AG08396 (cell line): ENCODE measurements around the gene PLXDC2.

Experiments
- DNase-seq: peaks from one replicate; pipeline ENCODE4 v3.0.0; 2012; ENCODE audit warnings: low spot score, mixed read lengths

Gene PLXDC2

GRCh38 chr10:20276127-20276979 is 460.1 kb downstream of the PLXDC2 start:
- DNase-seq = no peak

- DNase-seq = no peak
Measured at GRCh38 chr10:20277820-20278219, 461.6 kb downstream of the PLXDC2 start.

DNA sequence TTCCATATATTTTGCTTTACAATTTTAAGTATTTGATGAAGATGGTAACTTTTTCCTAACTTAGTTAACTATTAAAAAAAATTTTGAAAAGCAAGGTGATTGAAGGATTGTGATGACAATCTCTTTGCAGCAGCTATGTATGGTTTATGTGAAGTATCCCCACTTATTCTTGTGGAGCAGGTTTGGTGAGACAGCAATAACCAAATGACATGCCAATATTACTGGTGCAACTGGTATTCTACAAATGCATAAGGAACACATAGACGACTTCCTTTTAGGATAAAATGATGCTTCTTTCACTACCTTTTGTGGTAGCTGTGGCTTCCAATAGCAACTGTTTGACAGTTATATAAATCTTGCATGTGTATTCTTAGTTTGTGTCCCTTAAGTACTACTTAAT is 465.3 kb downstream of the PLXDC2 start:
- DNase-seq = no peak

DNA sequence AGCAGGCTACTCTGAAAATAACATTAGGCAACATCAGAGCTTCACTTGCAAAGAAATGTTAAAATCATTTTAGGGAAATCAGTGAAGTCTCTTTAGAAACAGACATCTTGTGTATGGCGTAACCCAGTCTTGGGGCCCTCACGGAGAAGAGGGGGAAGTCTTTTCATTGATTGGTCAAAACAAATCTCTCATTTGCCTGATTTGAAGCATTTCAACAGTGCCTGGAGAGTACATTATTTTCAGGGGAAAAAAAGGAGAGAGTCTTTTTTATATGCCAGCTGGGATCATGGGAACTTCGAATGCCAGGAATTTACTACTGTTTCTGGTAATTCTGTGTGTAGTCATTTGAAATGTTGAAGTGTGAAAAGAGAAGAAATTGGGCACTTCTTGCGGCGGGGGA is 471.4 kb downstream of the PLXDC2 start:
- DNase-seq = no peak

DNA sequence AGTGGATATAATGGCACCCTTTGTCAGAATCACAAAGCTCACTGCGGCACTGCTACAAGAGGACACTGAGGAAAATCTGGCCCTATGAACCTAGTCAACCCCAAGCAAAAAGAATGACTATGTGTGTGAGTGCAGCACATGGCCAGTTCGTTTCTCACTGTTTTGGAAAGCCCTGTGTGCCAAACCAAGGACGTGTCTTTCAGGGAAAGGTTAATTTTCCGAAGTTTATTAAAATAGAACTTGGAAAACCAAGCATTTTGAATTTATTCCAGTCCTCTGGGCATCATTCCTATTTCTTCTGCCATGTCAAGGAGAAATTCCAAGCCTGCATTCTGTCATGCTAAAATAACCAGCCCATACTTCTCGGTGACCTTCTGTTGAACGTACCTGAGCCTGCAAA is 471.8 kb downstream of the PLXDC2 start:
- DNase-seq = no peak

- DNase-seq = no peak
Measured at GRCh38 chr10:20289070-20289828, 473.0 kb downstream of the PLXDC2 start.

- no peak for DNase-seq
Measured at GRCh38 chr10:20298417-20298816, 482.2 kb downstream of the PLXDC2 start.

DNA sequence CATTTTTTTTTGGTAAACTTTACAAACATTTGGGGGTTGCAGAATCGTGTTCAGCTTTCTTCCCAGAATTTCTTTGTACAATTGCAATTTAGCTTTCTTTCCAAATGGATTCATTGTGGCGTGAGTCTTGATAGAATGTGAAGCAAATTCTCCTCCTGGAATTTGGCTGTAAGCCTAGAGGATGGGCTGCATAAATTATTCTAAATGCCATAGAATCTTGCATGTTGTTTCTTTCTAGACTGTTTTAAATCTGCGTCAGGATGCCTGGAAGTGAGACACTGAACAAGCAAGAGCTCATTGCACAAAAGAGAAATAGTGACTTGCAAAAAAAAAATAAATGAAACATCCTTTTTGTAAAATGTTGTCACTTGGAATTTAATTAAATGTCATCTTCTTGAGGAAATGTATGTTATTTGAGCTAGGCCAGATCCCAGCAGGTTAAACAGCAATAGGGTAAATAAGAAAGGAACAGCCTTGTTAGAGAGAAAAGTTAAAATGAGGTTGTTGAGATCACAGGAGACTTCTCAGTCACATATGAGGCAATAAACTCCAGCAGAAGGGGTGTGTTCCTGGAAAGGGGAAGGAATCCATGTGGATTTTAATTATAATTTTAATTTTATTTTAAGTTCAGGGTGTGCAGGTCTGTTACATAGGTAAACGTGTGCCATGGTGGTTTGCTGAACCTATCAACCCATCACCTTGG is 483.0 kb downstream of the PLXDC2 start:
- no peak for DNase-seq

- DNase-seq = no peak
Measured at GRCh38 chr10:20300735-20301134, 484.5 kb downstream of the PLXDC2 start.

GRCh38 chr10:20302033-20302432 is 485.8 kb downstream of the PLXDC2 start:
- no peak for DNase-seq

DNA sequence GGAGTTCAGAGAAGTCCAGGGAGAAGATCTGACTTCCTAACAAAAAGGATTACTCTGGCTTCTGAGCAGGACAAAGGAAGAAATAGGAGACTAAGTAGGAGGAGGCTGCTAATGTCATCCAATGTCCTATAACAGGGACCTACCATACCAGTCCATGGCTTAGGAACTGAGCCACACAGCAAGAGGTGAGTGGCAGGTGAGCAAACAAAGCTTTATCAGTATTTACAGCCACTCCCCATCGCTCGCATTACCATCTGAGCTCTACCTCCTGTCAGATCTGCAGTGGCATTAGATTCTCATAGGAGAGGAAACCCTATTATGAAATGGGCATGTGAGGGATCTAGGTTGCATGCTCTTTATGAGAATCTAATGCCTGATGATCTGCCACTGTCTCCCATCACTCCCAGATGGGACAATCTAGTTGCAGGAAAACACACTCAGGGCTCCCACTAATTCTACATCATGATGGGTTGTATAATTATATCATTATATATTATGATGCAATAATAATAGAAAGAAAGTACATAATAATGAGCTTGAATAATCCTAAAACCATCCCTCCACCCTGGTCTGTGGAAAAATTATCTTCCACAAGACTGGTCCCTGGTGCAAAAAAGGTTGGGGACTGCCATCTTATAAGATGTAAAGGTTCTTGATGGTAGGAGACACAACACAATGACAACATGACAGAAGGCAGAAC is 487.4 kb downstream of the PLXDC2 start:
- no peak for DNase-seq

- DNase-seq = no peak
Measured at GRCh38 chr10:20313665-20314064, 497.4 kb downstream of the PLXDC2 start.

DNA sequence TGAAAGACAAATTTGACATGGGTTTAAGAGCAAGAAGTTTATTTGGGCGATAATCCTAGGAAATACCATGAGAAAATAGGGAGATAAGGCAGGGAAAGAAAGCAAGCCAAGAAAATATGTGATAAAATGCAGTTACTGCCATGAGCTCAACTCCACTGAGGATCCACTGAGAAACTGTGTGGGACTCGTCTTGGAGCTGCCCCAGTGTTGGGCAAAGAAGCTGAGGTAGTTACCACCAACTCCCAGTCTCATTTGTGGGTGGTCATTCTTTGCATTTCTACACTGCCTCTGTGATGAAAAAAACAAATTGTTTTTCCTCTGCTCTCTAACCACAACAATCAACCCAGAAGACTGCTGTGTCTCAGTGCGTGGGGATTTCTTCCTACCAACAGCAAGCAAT is 498.2 kb downstream of the PLXDC2 start:
- no peak for DNase-seq

DNA sequence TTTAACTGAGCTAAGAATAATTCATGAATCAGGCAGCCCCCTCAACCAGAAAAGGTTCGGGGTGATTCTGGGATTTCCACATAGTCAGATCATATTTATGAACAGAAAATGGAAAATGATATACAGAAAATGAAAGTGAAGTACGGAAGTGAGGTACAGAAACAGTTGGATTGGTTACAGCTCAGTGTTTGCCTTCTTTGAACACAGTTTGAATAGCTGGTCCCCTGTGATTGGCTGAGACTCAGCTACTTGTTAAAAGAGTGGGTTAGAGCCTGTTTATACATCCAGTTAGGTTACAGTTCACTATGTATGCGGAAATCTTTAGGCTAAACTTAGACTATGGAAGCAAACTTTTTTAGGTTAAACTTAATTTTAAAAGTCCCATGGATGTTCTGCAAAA is 511.7 kb downstream of the PLXDC2 start:
- DNase-seq = no peak

- no peak for DNase-seq
Measured at GRCh38 chr10:20330246-20330645, 514.0 kb downstream of the PLXDC2 start.

- no peak for DNase-seq
Measured at GRCh38 chr10:20334559-20334958, 518.3 kb downstream of the PLXDC2 start.
